LNCaP clone FGC (cell line): ENCODE results near the gene LHX2.

Experiments
- DNase-seq: peaks from one replicate; pipeline ENCODE4 v3.0.0-alpha.2; 2011; ENCODE audit warnings: low read depth
- H3K4me3 ChIP-seq: 2 replicates; pipeline ENCODE4 v1.5.1; 2011; ENCODE audit warnings: mild to moderate bottlenecking, low read depth, low read length, control low read depth
- CTCF ChIP-seq: IDR thresholded peaks from 2 replicates; pipeline ENCODE4 v1.5.1; 2012; ENCODE audit warnings: mild to moderate bottlenecking; ENCODE audit not compliant: control insufficient read depth, insufficient read depth; ENCODE audit errors: extremely low read depth

Gene LHX2

GRCh38 chr9:124050955-124051354 is 39.4 kb downstream of the LHX2 start:
- H3K4me3 ChIP-seq = no peak overlapping the region
- TF ChIP-seq CTCF = no peak
- DNase-seq = no peak

GRCh38 chr9:124052401-124052800 is 40.8 kb downstream of the LHX2 start:
- DNase-seq = no peak
- no peak overlapping the region for H3K4me3 ChIP-seq
- no peak for TF ChIP-seq CTCF

- H3K4me3 ChIP-seq = no peak overlapping the region
Observed at GRCh38 chr9:124054582-124055227, 43.1 kb downstream of the LHX2 start.

GRCh38 chr9:124060844-124061605 is 49.5 kb downstream of the LHX2 start:
- H3K4me3 ChIP-seq = no peak overlapping the region
- TF ChIP-seq CTCF = no peak
- DNase-seq = no peak

More at GRCh38 chr9:124054582-124055227, 43.1 kb downstream of the LHX2 start:
- no peak for DNase-seq
- no peak for TF ChIP-seq CTCF

GRCh38 chr9:124062172-124062571 is 50.6 kb downstream of the LHX2 start:
- DNase-seq = no peak
- H3K4me3 ChIP-seq = no peak overlapping the region
- no peak for TF ChIP-seq CTCF

- TF ChIP-seq CTCF = no peak
- DNase-seq = no peak
- no peak overlapping the region for H3K4me3 ChIP-seq
Observed at GRCh38 chr9:124066783-124067577, 55.4 kb downstream of the LHX2 start.
